Occipital lobe (tissue), 2 donors: ENCODE results near the gene GPR141. TPM values are rescaled to one million over a fixed set of nuclear protein-coding genes. Genes with fewer than 3 reads are reported as not detected.

Experiments
- DNase-seq: peaks from one replicate; lab custom pipeline; 2025; lab: John Stamatoyannopoulos, UW
- total RNA-seq: library from RNA; depleted of rRNA; stranded (reverse); fragments of >200 nt; gene quantifications from one replicate; pipeline ENCODE4 v1.2.3, GENCODE V29; 2014

The GPR141 gene
- total RNA-seq, 1 donor from 2014 or later: not detected

DNA sequence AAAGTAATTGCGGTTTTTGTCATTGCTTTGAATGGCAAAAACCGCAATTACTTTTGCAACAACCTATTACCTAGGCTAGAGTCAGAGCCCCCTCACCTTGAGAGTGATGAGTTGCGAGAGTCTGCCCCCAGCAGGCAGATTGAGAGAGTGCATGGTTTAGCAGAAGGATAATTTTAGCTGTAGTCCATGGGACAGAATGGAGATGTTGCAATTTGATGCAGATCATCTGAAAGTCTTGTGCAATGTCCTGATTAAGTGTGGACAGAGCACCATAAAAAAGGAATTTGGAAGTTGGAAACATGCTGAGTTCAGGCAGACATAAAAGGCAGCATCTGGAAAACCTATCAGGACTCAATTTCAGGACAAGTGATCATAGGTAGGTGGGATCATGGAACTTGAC, 48.7 kb downstream of the GPR141 start:
- no peak for DNase-seq

DNA sequence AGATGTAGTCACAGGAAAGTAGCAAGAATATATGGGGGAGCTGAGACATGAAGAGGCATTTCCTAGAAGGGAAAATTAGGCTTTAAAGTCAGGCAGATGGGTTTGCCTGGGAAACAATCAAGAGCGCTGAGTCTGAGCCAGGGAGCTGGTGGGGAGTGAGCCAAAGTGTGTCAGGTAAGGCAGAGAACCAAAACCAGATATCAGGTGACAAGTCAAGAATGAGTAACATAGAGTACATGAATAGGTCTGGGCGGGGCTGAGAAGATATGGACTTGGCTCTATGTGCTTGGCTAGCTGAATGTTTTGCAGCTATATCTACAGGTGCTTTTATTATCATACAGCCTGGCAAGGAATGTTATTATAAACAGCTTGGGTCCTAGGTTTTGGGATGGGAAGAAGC, 49.3 kb downstream of the GPR141 start:
- no peak for DNase-seq

DNA sequence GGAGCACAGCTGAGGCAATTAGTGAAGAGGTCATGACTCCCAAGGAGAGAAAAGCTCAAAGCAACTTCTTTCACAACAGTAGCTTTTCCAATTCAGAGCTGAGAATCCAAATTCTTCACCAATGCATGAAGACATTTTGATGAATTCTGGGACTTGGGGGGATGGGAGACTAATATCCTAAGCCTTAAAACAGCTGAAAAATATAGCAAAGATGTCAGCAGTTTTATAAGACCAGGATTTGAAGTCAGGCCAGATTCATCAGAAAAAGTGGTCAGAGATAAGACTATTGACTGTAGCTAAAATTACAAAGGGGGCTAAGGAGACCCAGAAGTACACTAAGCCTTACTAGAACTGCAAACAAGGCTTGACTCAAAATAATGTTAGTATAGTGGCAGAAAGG, 51.6 kb downstream of the GPR141 start:
- no peak for DNase-seq

- no peak for DNase-seq
Measured at GRCh38 chr7:37738321-37738720, 54.8 kb downstream of the GPR141 start.

GRCh38 chr7:37740398-37740797, 56.8 kb downstream of the GPR141 start:
- no peak for DNase-seq

DNA sequence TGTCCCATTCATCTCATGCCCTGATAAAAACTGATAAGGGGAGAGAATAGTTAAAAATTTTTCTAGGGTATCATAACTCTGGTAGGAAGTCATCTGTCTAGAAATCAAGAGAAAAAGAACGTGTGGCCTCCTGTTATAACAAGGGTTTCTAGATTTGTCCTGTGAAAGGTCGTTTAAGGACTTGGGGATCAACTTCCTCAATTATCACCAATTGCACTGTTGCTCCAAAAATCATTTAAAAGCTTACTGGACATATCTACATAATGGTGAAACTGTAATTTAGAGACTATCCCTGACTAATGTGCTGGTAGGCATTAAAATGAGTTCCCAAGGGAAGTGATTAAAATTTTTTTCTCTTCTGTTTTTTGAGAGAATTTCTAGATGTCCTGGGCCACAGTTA, 58.2 kb downstream of the GPR141 start:
- no peak for DNase-seq

- no peak for DNase-seq
Measured at GRCh38 chr7:37751096-37751495, 67.5 kb downstream of the GPR141 start.

DNA sequence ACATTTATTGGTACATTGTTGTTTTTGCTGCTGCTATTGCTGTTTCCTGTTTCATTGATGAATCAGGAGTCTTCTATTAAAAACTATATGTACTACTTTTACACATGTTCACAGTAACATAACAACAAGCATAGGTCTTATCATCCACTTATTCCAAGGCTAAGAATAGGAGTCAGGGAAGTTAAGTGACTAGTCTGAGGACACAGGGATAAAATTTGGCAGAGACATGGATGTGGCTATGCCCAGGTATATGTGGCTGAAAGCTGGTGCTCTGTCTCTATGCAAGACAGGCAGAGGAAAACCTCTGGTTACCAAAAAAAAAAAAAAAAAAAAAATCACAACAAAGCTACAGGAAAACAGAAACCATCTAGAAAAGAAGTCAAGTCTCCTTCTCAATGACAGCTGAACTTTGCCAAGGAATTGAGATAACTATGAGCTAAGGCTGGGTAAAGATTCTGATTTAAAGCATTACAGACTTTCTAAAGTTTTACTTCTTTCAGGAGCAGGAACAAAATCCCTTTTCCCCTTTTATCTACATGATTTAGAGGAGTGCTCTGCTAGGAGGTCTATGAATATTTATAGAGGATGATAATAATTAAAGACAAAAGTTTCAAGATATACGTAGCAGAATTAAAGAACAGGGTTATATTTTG, 70.0 kb downstream of the GPR141 start:
- DNase-seq: no peak

GRCh38 chr7:37756797-37757551, 73.4 kb downstream of the GPR141 start:
- DNase-seq: no peak

DNA sequence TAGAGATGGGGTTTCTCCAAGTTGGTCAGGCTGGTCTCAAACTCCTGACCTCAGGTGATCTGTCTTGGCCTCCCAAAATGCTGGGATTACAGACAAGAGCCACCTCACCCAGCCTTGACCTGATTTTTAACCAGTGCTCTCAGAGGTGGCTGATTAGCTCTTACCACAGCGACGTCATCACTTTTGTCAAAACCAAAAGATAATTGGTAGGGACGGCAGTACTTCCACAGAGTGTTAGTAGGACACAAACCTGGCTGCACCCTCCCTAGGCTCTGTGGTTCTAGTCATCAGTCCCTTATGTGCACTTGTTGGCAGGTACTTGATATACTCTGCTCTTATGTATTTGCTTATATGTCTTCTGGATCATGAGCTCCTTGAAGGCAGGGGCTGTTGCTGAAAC, 74.0 kb downstream of the GPR141 start:
- DNase-seq: no peak

DNA sequence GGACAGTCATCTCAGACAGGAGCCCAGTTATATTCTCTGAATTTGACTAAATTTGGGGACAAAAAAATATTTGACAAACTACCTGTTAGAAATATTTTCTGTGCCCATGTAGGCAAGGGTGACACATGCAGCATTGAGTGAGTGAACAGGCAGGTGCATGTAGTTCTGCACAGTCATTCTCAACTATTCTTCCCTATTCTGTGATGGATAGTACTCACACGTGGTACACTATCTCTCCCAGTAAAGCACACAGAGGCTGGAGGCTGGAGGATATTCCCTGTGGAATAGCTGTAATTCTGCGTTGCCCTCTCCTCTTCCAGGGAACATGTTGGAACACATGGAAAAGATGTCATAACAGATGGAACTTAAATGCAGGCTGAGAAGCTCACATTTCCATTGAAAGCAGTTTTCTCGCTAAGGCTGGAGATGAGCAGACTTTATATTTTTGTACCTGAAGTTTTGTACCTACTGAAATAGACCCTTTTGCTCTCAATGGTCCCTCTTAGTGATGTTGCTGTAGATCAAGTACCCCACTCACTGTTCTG, 75.0 kb downstream of the GPR141 start:
- no peak for DNase-seq

- DNase-seq: no peak
Measured at GRCh38 chr7:37759526-37759925, 76.0 kb downstream of the GPR141 start.

- no peak for DNase-seq
Measured at GRCh38 chr7:37765421-37765829, 81.9 kb downstream of the GPR141 start.

DNA sequence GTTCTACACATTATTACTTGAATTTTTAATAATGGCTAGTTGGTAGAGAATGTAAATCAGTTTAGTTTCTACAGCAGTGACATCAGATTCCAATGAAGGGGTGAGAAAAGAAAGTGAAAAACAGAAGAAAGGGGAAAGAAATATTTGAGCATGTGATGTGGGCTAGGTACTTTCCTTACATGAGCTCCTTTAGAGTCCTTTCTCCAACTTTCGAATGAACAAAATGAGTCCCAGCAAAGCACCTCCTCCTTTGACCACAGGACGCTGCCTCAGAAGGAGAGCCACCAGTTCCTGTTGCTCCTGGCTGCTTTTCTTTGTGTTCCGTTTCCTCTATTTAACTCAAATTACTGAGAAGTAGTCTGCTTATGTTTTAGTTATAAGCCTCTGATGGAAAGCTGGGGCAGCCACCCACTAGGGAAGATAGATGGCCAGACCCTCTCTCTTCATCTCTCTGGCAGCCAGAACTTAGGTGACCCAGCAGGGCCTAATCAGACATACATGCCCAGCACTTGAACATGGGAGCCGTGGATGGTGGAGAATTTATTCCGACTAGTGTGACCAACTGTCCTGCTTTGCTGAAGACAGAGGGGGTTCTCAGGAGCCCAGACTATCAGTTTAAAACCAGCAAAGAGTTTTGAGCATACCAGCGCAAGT, 82.4 kb downstream of the GPR141 start:
- DNase-seq: no peak

DNA sequence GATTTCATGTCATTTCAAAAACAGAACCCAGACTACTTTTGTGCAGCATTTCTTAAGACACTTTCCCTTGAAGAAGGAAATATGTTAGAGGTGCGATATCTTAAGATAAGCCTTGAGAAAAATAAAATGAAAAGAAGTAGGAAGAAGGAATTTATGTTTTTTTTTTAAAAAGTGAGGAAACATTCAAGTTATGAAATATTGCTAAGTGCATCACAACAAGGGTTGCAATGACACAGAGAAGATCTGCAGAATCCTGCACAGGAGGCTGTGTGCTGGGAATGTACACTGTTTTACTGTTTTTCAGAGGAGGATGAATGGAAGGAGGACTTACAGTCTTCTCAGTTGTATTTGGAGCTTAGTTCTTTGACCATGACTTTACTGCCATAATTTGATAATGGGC, 85.0 kb downstream of the GPR141 start:
- no peak for DNase-seq

GRCh38 chr7:37769291-37769690, 85.7 kb downstream of the GPR141 start:
- no peak for DNase-seq

GRCh38 chr7:37769726-37770125, 86.2 kb downstream of the GPR141 start:
- no peak for DNase-seq

- DNase-seq: no peak
Measured at GRCh38 chr7:37770838-37771237, 87.3 kb downstream of the GPR141 start.

- no peak for DNase-seq
Measured at GRCh38 chr7:37771342-37771741, 87.8 kb downstream of the GPR141 start.

GRCh38 chr7:37771801-37772200, 88.2 kb downstream of the GPR141 start:
- DNase-seq: no peak

- no peak for DNase-seq
Measured at GRCh38 chr7:37775921-37776320, 92.4 kb downstream of the GPR141 start.

- no peak for DNase-seq
Measured at GRCh38 chr7:37781156-37781555, 97.6 kb downstream of the GPR141 start.
